Cardiac fibroblast (primary cell): ENCODE measurements around the gene ITSN1.
A peak's percentile ranks its signal among the peaks of the same experiment; 100 is the strongest.

ENCODE experiments used
- DNase-seq, 2 donors: peaks; one replicate each; pipeline versions ENCODE4 v3.0.0 to v3.0.0-alpha.2; 2010; ENCODE audit warnings: low read depth in 2 of 2
- H3K4me3 ChIP-seq, 2 donors: replicated peaks in 1 of 2; 1 replicate in 1 of 2; 2 replicates in 1 of 2; pipeline ENCODE4 v1.5.1; 2011; ENCODE audit warnings: low read depth in 2 of 2, low read length in 2 of 2, mild to moderate bottlenecking in 2 of 2, moderate library complexity in 1 of 2
- CTCF ChIP-seq: IDR thresholded peaks from one replicate; pipeline ENCODE4 v1.5.1; 2011; ENCODE audit warnings: low read depth, mild to moderate bottlenecking, low read length, inconsistent platforms

The ITSN1 gene

GRCh38 chr21:33844104-33844889, 202.0 kb downstream of the ITSN1 start:
- no peak for TF ChIP-seq CTCF
- DNase-seq: peak; percentile 14 to 56
- no peak overlapping the region for H3K4me3 ChIP-seq

GRCh38 chr21:33844890-33845205, 202.5 kb downstream of the ITSN1 start:
- H3K4me3 ChIP-seq: no peak overlapping the region
- TF ChIP-seq CTCF: no peak
- DNase-seq: no peak

- no peak for TF ChIP-seq CTCF
- no peak for DNase-seq
- no peak overlapping the region for H3K4me3 ChIP-seq
Observed at GRCh38 chr21:33846141-33846540, 203.8 kb downstream of the ITSN1 start.

- DNase-seq: no peak
- H3K4me3 ChIP-seq: no peak overlapping the region
- no peak for TF ChIP-seq CTCF
Observed at GRCh38 chr21:33847588-33848248, 205.4 kb downstream of the ITSN1 start.

GRCh38 chr21:33848249-33848953, 206.1 kb downstream of the ITSN1 start:
- DNase-seq: no peak
- no peak overlapping the region for H3K4me3 ChIP-seq
- TF ChIP-seq CTCF: no peak

GRCh38 chr21:33849834-33850233, 207.5 kb downstream of the ITSN1 start:
- H3K4me3 ChIP-seq: no peak overlapping the region
- no peak for TF ChIP-seq CTCF
- no peak for DNase-seq
